Measurements from ENCODE around the gene ZNF32. TPM values are rescaled to one million over a fixed set of nuclear protein-coding genes. Genes with fewer than 3 reads are reported as not detected.

Gene ZNF32
- total and polyA plus RNA-seq, 2 donors (not counting 1 experiment from before 2014, with no cell fraction given): 29.0 to 29.6 TPM

GRCh38 chr10:43596546-43596945 is 52.1 kb downstream of the ZNF32 start:
- Histone ChIP-seq H3K27ac (ENCODE audit: low read length in 2 of 2) (no peak overlapping the region), H3K79me2 (ENCODE audit: control insufficient read depth, insufficient read depth, low read length) (no peaks in the 10 kb centered on the region), H3K4me3 (ENCODE audit: control extremely low read depth in 1 of 5, extremely low read depth in 1 of 5, insufficient read depth in 1 of 5, low read depth in 2 of 5, low read length in 4 of 5) (no peak overlapping the region), H2AFZ (ENCODE audit: insufficient read depth, low read depth, low read length, poor library complexity, severe bottlenecking) (peak overlapping the region; percentile 98), H3K4me2 (replicated peaks; ENCODE audit: low read depth, low read length, poor library complexity, severe bottlenecking) (no peak overlapping the region), H3K9me3 (ENCODE audit: control extremely low read depth in 1 of 3, control insufficient read depth in 2 of 3, insufficient read depth in 1 of 3, low read length in 2 of 3) (peaks cover 0 to 3% (median 3%) of the 10 kb centered on the region in 3 donors), H3K27me3 (replicated peaks in 1 of 4; ENCODE audit: control extremely low read depth in 1 of 4, control insufficient read depth in 3 of 4, insufficient read depth in 4 of 4, low read length in 3 of 4) (no peaks in the 10 kb centered on the region), H4K20me1 (ENCODE audit: control insufficient read depth, insufficient read depth, low read length, poor library complexity, severe bottlenecking) (no peaks in the 10 kb centered on the region), H3K36me3 (replicated peaks in 1 of 2; ENCODE audit: control extremely low read depth in 1 of 2, control insufficient read depth in 1 of 2, extremely low read depth in 1 of 2, insufficient read depth in 2 of 2, low read length in 1 of 2) (no peaks in the 10 kb centered on the region), H3K9ac (ENCODE audit: low read length) (no peak overlapping the region), H3K4me1 (ENCODE audit: control insufficient read depth in 2 of 2, insufficient read depth in 2 of 2, low read length in 2 of 2) (peaks cover 14 to 20% of the 10 kb centered on the region in 2 donors)
- Mint-ChIP-seq H3K4me3 (no peak overlapping the region), H3K27me3 (no peaks in the 10 kb centered on the region), H3K4me1 (peaks cover 26% of the 10 kb centered on the region), H3K9me3 (ENCODE audit: insufficient read depth) (peaks cover 4% of the 10 kb centered on the region), H3K27ac (no peak overlapping the region)
- intact Hi-C loops (cut with micrococcal nuclease): no loop called here
- TF ChIP-seq EZH2 (IDR thresholded peaks at IDR 0.05; ENCODE audit: borderline replicate concordance, insufficient read depth, low read depth, low read length, poor library complexity, severe bottlenecking): no peak
- DNase-seq (no peak), ATAC-seq (ENCODE audit: low read depth) (no peak)
- no CpG with 5 or more reads among the region's 4 CpGs for WGBS (ENCODE audit: insufficient coverage)
- ChIA-PET POLR2A (no interaction called here), CTCF (interaction anchor here (1.1 kb wide), 1 partner anchor 17 kb away, joined by 3 read pairs; no protein-coding TSS in a partner anchor)

DNA sequence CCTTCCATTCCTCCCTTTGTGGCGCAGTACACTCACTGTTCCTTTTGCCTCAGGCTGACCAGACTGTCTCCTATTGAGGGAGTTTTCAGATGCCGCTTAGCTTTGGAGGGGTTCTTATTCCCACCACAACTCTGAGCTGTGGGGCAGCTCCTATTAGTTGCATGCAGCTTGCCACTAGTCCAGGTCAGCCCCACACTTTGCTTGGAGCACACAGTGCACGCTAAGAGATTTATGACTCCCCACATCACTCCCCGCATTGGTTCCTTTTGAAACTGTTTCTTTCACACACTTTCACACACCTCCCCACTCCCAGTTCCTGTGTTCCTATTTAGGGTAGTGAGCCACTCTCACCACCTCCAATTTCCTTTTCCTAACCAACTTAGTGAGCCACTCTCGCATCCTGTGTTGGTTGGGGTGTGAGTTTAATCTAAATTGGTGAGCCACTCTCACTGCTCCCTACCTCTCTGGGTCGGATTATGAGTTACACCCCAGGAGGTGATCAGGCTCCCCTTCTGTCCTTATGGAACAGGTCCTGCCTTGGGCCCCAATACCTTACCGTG is 52.9 kb downstream of the ZNF32 start:
- intact Hi-C loops (cut with micrococcal nuclease): loop anchor here (1.0 kb wide), 1 partner anchor 22 kb away; the partner anchor contains the start of gene ZNF239
- peak overlapping the region; percentile 70 for H3K4me2 ChIP-seq (replicated peaks; ENCODE audit: low read depth, low read length, poor library complexity, severe bottlenecking)
- CTCF ChIA-PET: interaction anchor here (1.1 to 1.2 kb wide), 2 partner anchors 16 kb away, joined by 3 to 5 read pairs; no protein-coding TSS in a partner anchor
- ATAC-seq (ENCODE audit: low read depth) (peak; percentile 21), DNase-seq (peak; percentile 17)
- peak overlapping the region; percentile 9 to 15 for H3K27ac ChIP-seq (ENCODE audit: low read length in 2 of 2)
- peak overlapping the region; percentile 93 for H3K4me3 Mint-ChIP-seq
- no peaks in the 10 kb centered on the region for H3K79me2 ChIP-seq (ENCODE audit: control insufficient read depth, insufficient read depth, low read length)
- peak overlapping the region in 3 of 5 experiments; percentile 34 to 58 (median 56) for H3K4me3 ChIP-seq (ENCODE audit: control extremely low read depth in 1 of 5, extremely low read depth in 1 of 5, insufficient read depth in 1 of 5, low read depth in 2 of 5, low read length in 4 of 5)
- H3K9me3 Mint-ChIP-seq (ENCODE audit: insufficient read depth): peaks cover 4% of the 10 kb centered on the region
- WGBS (ENCODE audit: insufficient coverage): 9% methylated on average over 4 of the region's 7 CpGs
- H3K27me3 Mint-ChIP-seq: peaks cover 4% of the 10 kb centered on the region
- peak overlapping the region; percentile 58 for H3K9ac ChIP-seq (ENCODE audit: low read length)
- H3K9me3 ChIP-seq (ENCODE audit: control extremely low read depth in 1 of 3, control insufficient read depth in 2 of 3, insufficient read depth in 1 of 3, low read length in 2 of 3): peaks cover 0 to 3% (median 0%) of the 10 kb centered on the region in 3 donors
- peaks cover 14 to 20% of the 10 kb centered on the region in 2 donors for H3K4me1 ChIP-seq (ENCODE audit: control insufficient read depth in 2 of 2, insufficient read depth in 2 of 2, low read length in 2 of 2)
- no peaks in the 10 kb centered on the region for H4K20me1 ChIP-seq (ENCODE audit: control insufficient read depth, insufficient read depth, low read length, poor library complexity, severe bottlenecking)
- H3K36me3 ChIP-seq (replicated peaks in 1 of 2; ENCODE audit: control extremely low read depth in 1 of 2, control insufficient read depth in 1 of 2, extremely low read depth in 1 of 2, insufficient read depth in 2 of 2, low read length in 1 of 2): no peaks in the 10 kb centered on the region
- peak overlapping the region; percentile 92 for H3K27ac Mint-ChIP-seq
- TF ChIP-seq EZH2 (IDR thresholded peaks at IDR 0.05; ENCODE audit: borderline replicate concordance, insufficient read depth, low read depth, low read length, poor library complexity, severe bottlenecking): no peak
- TF ChIP-seq, protein P1, sequence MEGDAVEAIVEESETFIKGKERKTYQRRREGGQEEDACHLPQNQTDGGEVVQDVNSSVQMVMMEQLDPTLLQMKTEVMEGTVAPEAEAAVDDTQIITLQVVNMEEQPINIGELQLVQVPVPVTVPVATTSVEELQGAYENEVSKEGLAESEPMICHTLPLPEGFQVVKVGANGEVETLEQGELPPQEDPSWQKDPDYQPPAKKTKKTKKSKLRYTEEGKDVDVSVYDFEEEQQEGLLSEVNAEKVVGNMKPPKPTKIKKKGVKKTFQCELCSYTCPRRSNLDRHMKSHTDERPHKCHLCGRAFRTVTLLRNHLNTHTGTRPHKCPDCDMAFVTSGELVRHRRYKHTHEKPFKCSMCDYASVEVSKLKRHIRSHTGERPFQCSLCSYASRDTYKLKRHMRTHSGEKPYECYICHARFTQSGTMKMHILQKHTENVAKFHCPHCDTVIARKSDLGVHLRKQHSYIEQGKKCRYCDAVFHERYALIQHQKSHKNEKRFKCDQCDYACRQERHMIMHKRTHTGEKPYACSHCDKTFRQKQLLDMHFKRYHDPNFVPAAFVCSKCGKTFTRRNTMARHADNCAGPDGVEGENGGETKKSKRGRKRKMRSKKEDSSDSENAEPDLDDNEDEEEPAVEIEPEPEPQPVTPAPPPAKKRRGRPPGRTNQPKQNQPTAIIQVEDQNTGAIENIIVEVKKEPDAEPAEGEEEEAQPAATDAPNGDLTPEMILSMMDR (IDR thresholded peaks at IDR 0.05): no peak
- POLR2A ChIA-PET: no interaction called here
- peaks cover 26% of the 10 kb centered on the region for H3K4me1 Mint-ChIP-seq
- H3K27me3 ChIP-seq (replicated peaks in 1 of 4; ENCODE audit: control extremely low read depth in 1 of 4, control insufficient read depth in 3 of 4, insufficient read depth in 4 of 4, low read length in 3 of 4): peaks cover 0 to 1% (median 0%) of the 10 kb centered on the region in 4 experiments
- peak overlapping the region; percentile 98 for H2AFZ ChIP-seq (ENCODE audit: insufficient read depth, low read depth, low read length, poor library complexity, severe bottlenecking)

Measured in B cell (primary cell).